Fibroblast of the aortic adventitia (primary cell): Measurements from ENCODE around the gene TMEM184B. TPM values are rescaled to one million over a fixed set of nuclear protein-coding genes. Genes with fewer than 3 reads are reported as not detected.

Experiments
- DNase-seq: peaks from one replicate; pipeline ENCODE4 v3.0.0-alpha.2; 2010; ENCODE audit warnings: low read depth
- H3K4me3 ChIP-seq: 2 replicates; pipeline ENCODE4 v1.5.1; 2011; ENCODE audit warnings: low read depth, mild to moderate bottlenecking, control low read depth, low read length, moderate library complexity
- CTCF ChIP-seq: IDR thresholded peaks from 2 replicates; pipeline ENCODE4 v1.5.1; 2011; ENCODE audit warnings: mild to moderate bottlenecking, low read length, control low read depth, inconsistent platforms; ENCODE audit not compliant: insufficient read depth
- total RNA-seq: library from RNA; depleted of rRNA; stranded (reverse); fragments of >200 nt; gene quantifications from 2 replicates; pipeline ENCODE4 v1.2.3, GENCODE V29; 2012; ENCODE audit warnings: low replicate concordance

Gene TMEM184B
- total RNA-seq, 1 donor: 46.0 TPM

GRCh38 chr22:38214302-38215056, 58.3 kb downstream of the TMEM184B start:
- peak; percentile 49 for DNase-seq
- TF ChIP-seq CTCF: no peak
- peak overlapping the region; percentile 28 for H3K4me3 ChIP-seq

GRCh38 chr22:38213990-38214301, 58.9 kb downstream of the TMEM184B start:
- TF ChIP-seq CTCF: no peak
- no peak for DNase-seq
- H3K4me3 ChIP-seq: no peak overlapping the region

- H3K4me3 ChIP-seq: no peak overlapping the region
- no peak for TF ChIP-seq CTCF
- DNase-seq: no peak
These were observed 59.4 kb downstream of the TMEM184B start for GRCh38 chr22:38213319-38213989.

- H3K4me3 ChIP-seq: no peak overlapping the region
- no peak for DNase-seq
- TF ChIP-seq CTCF: no peak
These were observed 60.4 kb downstream of the TMEM184B start for GRCh38 chr22:38212442-38212841.

- no peak for DNase-seq
- TF ChIP-seq CTCF: no peak
- H3K4me3 ChIP-seq: no peak overlapping the region
These were observed 61.3 kb downstream of the TMEM184B start for GRCh38 chr22:38211556-38211955.

GRCh38 chr22:38208551-38208968, 64.2 kb downstream of the TMEM184B start:
- TF ChIP-seq CTCF: no peak
- no peak overlapping the region for H3K4me3 ChIP-seq
- no peak for DNase-seq

GRCh38 chr22:38207898-38208432, 64.8 kb downstream of the TMEM184B start:
- TF ChIP-seq CTCF: no peak
- H3K4me3 ChIP-seq: no peak overlapping the region
- no peak for DNase-seq
